ENCODE results near the gene ESRRB. TPM values are rescaled to one million over a fixed set of nuclear protein-coding genes. Genes with fewer than 3 reads are reported as not detected.

Gene ESRRB
- total RNA-seq, 1 donor from 2014 or later: 0.08 TPM

GRCh38 chr14:76346391-76347160 lies 29.4 kb upstream of the ESRRB start:
- no peak overlapping the region for H3K27ac Mint-ChIP-seq (ENCODE audit: unreplicated experiment)
- H3K4me3 Mint-ChIP-seq (ENCODE audit: unreplicated experiment): no peak overlapping the region
- H3K27me3 Mint-ChIP-seq (ENCODE audit: unreplicated experiment): no peaks in the 10 kb centered on the region
- DNase-seq (ENCODE audit: low spot score): no peak
- TF ChIP-seq CTCF (IDR thresholded peaks at IDR 0.05; ENCODE audit: unreplicated experiment): no peak
- peaks cover 15% of the 10 kb centered on the region for H3K4me1 Mint-ChIP-seq (ENCODE audit: unreplicated experiment)
- H3K36me3 Mint-ChIP-seq (ENCODE audit: low read depth, unreplicated experiment): no peaks in the 10 kb centered on the region
- no peaks in the 10 kb centered on the region for H3K9me3 Mint-ChIP-seq (ENCODE audit: unreplicated experiment)

- H3K27me3 Mint-ChIP-seq (ENCODE audit: unreplicated experiment): peaks cover 2% of the 10 kb centered on the region
- H3K4me3 Mint-ChIP-seq (ENCODE audit: unreplicated experiment): no peak overlapping the region
- TF ChIP-seq CTCF (IDR thresholded peaks at IDR 0.05; ENCODE audit: unreplicated experiment): no peak
These were observed 27.0 kb upstream of the ESRRB start for GRCh38 chr14:76348898-76349297.

GRCh38 chr14:76349993-76350392 lies 25.9 kb upstream of the ESRRB start:
- peaks cover 15% of the 10 kb centered on the region for H3K4me1 Mint-ChIP-seq (ENCODE audit: unreplicated experiment)
- no peaks in the 10 kb centered on the region for H3K36me3 Mint-ChIP-seq (ENCODE audit: low read depth, unreplicated experiment)
- H3K27me3 Mint-ChIP-seq (ENCODE audit: unreplicated experiment): peaks cover 5% of the 10 kb centered on the region
- no peak overlapping the region for H3K27ac Mint-ChIP-seq (ENCODE audit: unreplicated experiment)
- DNase-seq (ENCODE audit: low spot score): no peak
- no peaks in the 10 kb centered on the region for H3K9me3 Mint-ChIP-seq (ENCODE audit: unreplicated experiment)
- TF ChIP-seq CTCF (IDR thresholded peaks at IDR 0.05; ENCODE audit: unreplicated experiment): no peak
- H3K4me3 Mint-ChIP-seq (ENCODE audit: unreplicated experiment): no peak overlapping the region

More at GRCh38 chr14:76348898-76349297, 27.0 kb upstream of the ESRRB start:
- H3K27ac Mint-ChIP-seq (ENCODE audit: unreplicated experiment): no peak overlapping the region
- DNase-seq (ENCODE audit: low spot score): no peak
- H3K36me3 Mint-ChIP-seq (ENCODE audit: low read depth, unreplicated experiment): no peaks in the 10 kb centered on the region
- H3K9me3 Mint-ChIP-seq (ENCODE audit: unreplicated experiment): no peaks in the 10 kb centered on the region
- H3K4me1 Mint-ChIP-seq (ENCODE audit: unreplicated experiment): peaks cover 15% of the 10 kb centered on the region

GRCh38 chr14:76350671-76351070 lies 25.3 kb upstream of the ESRRB start:
- H3K27me3 Mint-ChIP-seq (ENCODE audit: unreplicated experiment): peaks cover 6% of the 10 kb centered on the region
- no peak overlapping the region for H3K4me3 Mint-ChIP-seq (ENCODE audit: unreplicated experiment)

More at GRCh38 chr14:76350671-76351070, 25.3 kb upstream of the ESRRB start:
- Mint-ChIP-seq H3K4me1 (ENCODE audit: unreplicated experiment) (peaks cover 15% of the 10 kb centered on the region), H3K27ac (ENCODE audit: unreplicated experiment) (no peak overlapping the region), H3K9me3 (ENCODE audit: unreplicated experiment) (no peaks in the 10 kb centered on the region), H3K36me3 (ENCODE audit: low read depth, unreplicated experiment) (no peaks in the 10 kb centered on the region)
- DNase-seq (ENCODE audit: low spot score): no peak
- no peak for TF ChIP-seq CTCF (IDR thresholded peaks at IDR 0.05; ENCODE audit: unreplicated experiment)
